HepG2 (cell line): ENCODE measurements around the gene TEX50. TPM values are rescaled to one million over a fixed set of nuclear protein-coding genes. Genes with fewer than 3 reads are reported as not detected.

Experiments
- ATAC-seq: fragments of 200-7000 bp; cut with Tn5 transposase; 3 replicates; pipeline ENCODE4 v1.9.1; 2020; ENCODE audit warnings: mild to moderate bottlenecking, moderate library complexity
- BruUV-seq: library from RNA; stranded (reverse); fragments of 400-500 nt; replicated peaks from 2 replicates; lab custom pipeline; 2021; lab: Mats Ljungman, UMichigan
- CTCF ChIA-PET: fragments of 300-600 bp; formaldehyde crosslinking; extraction: SDS; loops from one replicate; lab custom pipeline; 2021; ENCODE audit warnings: low total read pairs, inconsistent platforms, low intra/inter-chr PET ratio; lab: Yijun Ruan, JAX
- POLR2A ChIA-PET: fragments of 350-600 bp; sonication (Branson Sonifier 250); formaldehyde crosslinking; loops from one replicate; lab custom pipeline; 2020; ENCODE audit warnings: antibody characterized with exemption, inconsistent platforms; lab: Yijun Ruan, JAX
- DNase-seq: peaks from one replicate; pipeline ENCODE4 v3.0.0-alpha.2; 2015; ENCODE audit warnings: low spot score
- FAIRE-seq: peaks from 3 replicates; lab custom pipeline; 2011; peaks lifted over from hg19 to GRCh38; lab: Jason Lieb, UNC
- H2AFZ ChIP-seq: one replicate; pipeline ENCODE4 v1.6.1; 2011; ENCODE audit warnings: low read length, inconsistent platforms
- H3K27ac ChIP-seq: fragments of 300-600 bp; 3 replicates; pipeline ENCODE4 v1.8.0; 2011; ENCODE audit warnings: mixed run types, mild to moderate bottlenecking, mixed read lengths, low read length, inconsistent platforms; ENCODE audit not compliant: insufficient read depth; ENCODE audit errors: extremely low read length
- H3K27me3 ChIP-seq, 2 experiments: fragments of 200-600 bp in 1 of 2; 2 replicates in 1 of 2; 3 replicates in 1 of 2; pipeline versions ENCODE4 v1.6.0 to v1.8.0; 2011; ENCODE audit warnings: low read length in 2 of 2, mild to moderate bottlenecking in 2 of 2, moderate library complexity in 2 of 2, inconsistent platforms in 1 of 2; ENCODE audit not compliant: insufficient read depth in 2 of 2, control insufficient read depth in 1 of 2
- H3K36me3 ChIP-seq, 2 experiments: fragments of 200-600 bp in 1 of 2; replicated peaks in 1 of 2; 2 replicates in 1 of 2; 3 replicates in 1 of 2; pipeline versions ENCODE4 v1.5.1 to v1.8.0; 2011; ENCODE audit warnings: low read length in 2 of 2, inconsistent platforms in 1 of 2; ENCODE audit not compliant: insufficient read depth in 2 of 2, control insufficient read depth in 1 of 2
- H3K4me1 ChIP-seq: 2 replicates; pipeline ENCODE4 v1.5.1; 2012; ENCODE audit warnings: low read length, inconsistent platforms; ENCODE audit not compliant: insufficient read depth
- H3K4me2 ChIP-seq: 2 replicates; pipeline ENCODE4 v1.6.0; 2011; ENCODE audit warnings: low read depth, low read length, inconsistent platforms
- H3K4me3 ChIP-seq, 3 experiments: fragments of 200-600 bp in 1 of 3; sonication (generic), shearing (Covaris generic) in 1 of 3; replicated peaks in 1 of 3; 2 replicates each; pipeline ENCODE4 v1.5.1; 2011 to 2016; ENCODE audit warnings: low read length in 3 of 3, inconsistent platforms in 2 of 3, low read depth in 2 of 3, mild to moderate bottlenecking in 2 of 3, control low read depth in 1 of 3, mixed read lengths in 1 of 3; ENCODE audit not compliant: insufficient read depth in 1 of 3
- H3K79me2 ChIP-seq: one replicate; pipeline ENCODE4 v1.6.1; 2011; ENCODE audit warnings: low read length, inconsistent platforms; ENCODE audit not compliant: insufficient read depth
- H3K9ac ChIP-seq: 2 replicates; pipeline ENCODE4 v1.6.0; 2011; ENCODE audit warnings: mild to moderate bottlenecking, low read depth, low read length, inconsistent platforms; ENCODE audit not compliant: insufficient read depth
- H3K9me3 ChIP-seq: 2 replicates; pipeline ENCODE4 v1.5.1; 2012; ENCODE audit warnings: mild to moderate bottlenecking, low read length
- H4K20me1 ChIP-seq: 2 replicates; pipeline ENCODE4 v1.6.0; 2011; ENCODE audit warnings: inconsistent platforms, mild to moderate bottlenecking, low read length, moderate library complexity; ENCODE audit not compliant: insufficient read depth
- AGO1 ChIP-seq: fragments of 200-400 bp; formaldehyde crosslinking; IDR thresholded peaks from 2 replicates; pipeline ENCODE4 v1.6.1; 2017; ENCODE audit warnings: mild to moderate bottlenecking, low read depth, low read length, moderate library complexity; ENCODE audit not compliant: poor library complexity, severe bottlenecking
- ARHGAP35 ChIP-seq: sonication (generic); formaldehyde crosslinking; IDR thresholded peaks from 2 replicates; pipeline ENCODE4 v1.9.0; 2022; ENCODE audit warnings: mild to moderate bottlenecking, inconsistent platforms, moderate library complexity, missing genetic modification reagents, borderline replicate concordance
- ATRX ChIP-seq: sonication (generic); formaldehyde crosslinking; IDR thresholded peaks from 2 replicates; pipeline ENCODE4 v1.4.0; 2020; ENCODE audit warnings: missing genetic modification reagents, borderline replicate concordance
- EP300 ChIP-seq, 3 experiments: sonication (generic) in 1 of 3; formaldehyde crosslinking in 1 of 3; IDR thresholded peaks; 2 replicates each; pipeline versions ENCODE4 v1.5.1 to v1.6.1; 2011 to 2020; ENCODE audit warnings: low read depth in 2 of 3, low read length in 2 of 3, borderline replicate concordance in 1 of 3, improper control_type of control experiment in 1 of 3, mild to moderate bottlenecking in 1 of 3, missing genetic modification reagents in 1 of 3, moderate library complexity in 1 of 3
- POLR2AphosphoS5 ChIP-seq: IDR thresholded peaks from 2 replicates; pipeline ENCODE4 v1.6.1; 2012; ENCODE audit warnings: low read depth, low read length
- RBM39 ChIP-seq: fragments of 200-400 bp; formaldehyde crosslinking; IDR thresholded peaks from one replicate; pipeline ENCODE4 v1.6.1; 2018; ENCODE audit warnings: antibody characterized with exemption, mild to moderate bottlenecking, low read depth, low read length; ENCODE audit not compliant: poor library complexity, severe bottlenecking
- WGBS: methylation state at CpG from one replicate; pipeline ENCODE4 v1.1.6; 2017; ENCODE audit warnings: low lambda C conversion rate; 5-methylcytosine and 5-hydroxymethylcytosine counted together
- in situ Hi-C: cut with HindIII; loops from 2 replicates; pipeline ENCODE4 v1.10.0; 2017; ENCODE audit warnings: low pct_unique_long_range_greater_than_20kb; ENCODE audit not compliant: extremely low pct_ligation_motif_present
- intact Hi-C: fragments of 100-400 bp; cut with micrococcal nuclease; formaldehyde crosslinking; loops from one replicate; pipeline ENCODE4 v1.10.0; 2022; ENCODE audit not compliant: unreplicated experiment
- polyA plus RNA-seq, 8 experiments: library from polyadenylated mRNA; depleted of rRNA in 3 of 8; stranded (reverse) in 7 of 8; unstranded in 1 of 8; fragments of >200 nt; fragmentation: Illumina TruSeq in 4 of 8; extraction: Trizol in 4 of 8; gene quantifications; 2 replicates each; pipeline versions ENCODE4 v1.2.1 to v1.2.3, GENCODE V29; 2011 to 2016; ENCODE audit warnings: low read depth in 4 of 8, missing spikeins in 1 of 8, mixed read lengths in 1 of 8; ENCODE audit not compliant: insufficient read depth in 1 of 8
- total RNA-seq, 5 experiments: library from RNA; depleted of rRNA; stranded (reverse); fragments of >200 nt; fragmentation: Illumina TruSeq; extraction: Trizol; gene quantifications; 2 replicates each; pipeline ENCODE4 v1.2.3, GENCODE V29; 2016; ENCODE audit warnings: low read depth in 1 of 5
- TF ChIP-seq, protein P1 (sequence below): sonication (generic); formaldehyde crosslinking; IDR thresholded peaks from 2 replicates; pipeline ENCODE4 v1.5.1; 2020; ENCODE audit warnings: mild to moderate bottlenecking, missing genetic modification reagents, borderline replicate concordance
- TF ChIP-seq, protein P2 (sequence below): sonication (generic); formaldehyde crosslinking; IDR thresholded peaks from 2 replicates; pipeline ENCODE4 v1.8.1; 2023; ENCODE audit warnings: missing genetic modification reagents, inconsistent platforms, borderline replicate concordance
- TF ChIP-seq, protein P3 (sequence below): sonication (generic); formaldehyde crosslinking; IDR thresholded peaks from 2 replicates; pipeline ENCODE4 v1.4.0; 2020; ENCODE audit warnings: mild to moderate bottlenecking, missing genetic modification reagents, borderline replicate concordance
- TF ChIP-seq, protein P4 (sequence below): sonication (generic); formaldehyde crosslinking; IDR thresholded peaks from 2 replicates; pipeline ENCODE4 v1.5.1; 2020; ENCODE audit warnings: mild to moderate bottlenecking, moderate library complexity, missing genetic modification reagents

Gene TEX50
- total and polyA plus RNA-seq, 2 of the 13 experiments (the other 11 are each of a cell fraction or from before 2014, with no cell fraction given): not detected

DNA sequence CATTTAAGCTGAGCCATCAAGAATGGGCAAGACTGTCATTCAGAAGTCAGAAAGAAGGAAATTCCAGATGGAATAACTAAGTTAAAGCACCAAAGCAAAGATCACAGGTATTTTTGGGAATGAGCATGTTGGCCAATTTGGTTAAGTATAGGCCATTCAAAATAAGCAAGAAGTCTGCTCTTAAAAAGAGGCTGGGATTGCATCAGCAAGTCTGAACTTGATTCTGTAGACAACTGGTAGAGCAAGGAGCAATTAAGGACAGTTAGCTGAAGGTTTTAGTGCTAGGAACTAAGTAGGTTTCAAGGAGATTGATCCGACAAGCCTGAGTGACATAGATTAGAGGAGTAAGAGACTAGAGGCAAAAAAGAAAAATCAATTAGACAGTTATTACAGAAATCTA, 26.1 kb downstream of the TEX50 start:
- CTCF ChIA-PET: no interaction called here
- no peak overlapping the region for H3K4me3 ChIP-seq
- H3K79me2 ChIP-seq: no peaks in the 10 kb centered on the region
- 0% methylated on average over 1 of the region's 1 CpG for WGBS
- no peak overlapping the region for H2AFZ ChIP-seq
- H3K27me3 ChIP-seq: no peaks in the 10 kb centered on the region
- in situ Hi-C loops (no loop called here), intact Hi-C loops (no loop called here)
- H3K9ac ChIP-seq: no peak overlapping the region
- no peak for FAIRE-seq
- no peaks in the 10 kb centered on the region for H3K4me1 ChIP-seq
- no peaks in the 10 kb centered on the region; the same call in 1 of the 2 replicates for H3K9me3 ChIP-seq
- no TSS peak for BruUV-seq
- H3K27ac ChIP-seq: no peak overlapping the region
- no peak for DNase-seq
- no peaks in the 10 kb centered on the region for H4K20me1 ChIP-seq
- no peaks in the 10 kb centered on the region for H3K36me3 ChIP-seq
- H3K4me2 ChIP-seq: no peak overlapping the region
- POLR2A ChIA-PET: no interaction called here
- ATAC-seq: no peak
- TF ChIP-seq, protein P1, sequence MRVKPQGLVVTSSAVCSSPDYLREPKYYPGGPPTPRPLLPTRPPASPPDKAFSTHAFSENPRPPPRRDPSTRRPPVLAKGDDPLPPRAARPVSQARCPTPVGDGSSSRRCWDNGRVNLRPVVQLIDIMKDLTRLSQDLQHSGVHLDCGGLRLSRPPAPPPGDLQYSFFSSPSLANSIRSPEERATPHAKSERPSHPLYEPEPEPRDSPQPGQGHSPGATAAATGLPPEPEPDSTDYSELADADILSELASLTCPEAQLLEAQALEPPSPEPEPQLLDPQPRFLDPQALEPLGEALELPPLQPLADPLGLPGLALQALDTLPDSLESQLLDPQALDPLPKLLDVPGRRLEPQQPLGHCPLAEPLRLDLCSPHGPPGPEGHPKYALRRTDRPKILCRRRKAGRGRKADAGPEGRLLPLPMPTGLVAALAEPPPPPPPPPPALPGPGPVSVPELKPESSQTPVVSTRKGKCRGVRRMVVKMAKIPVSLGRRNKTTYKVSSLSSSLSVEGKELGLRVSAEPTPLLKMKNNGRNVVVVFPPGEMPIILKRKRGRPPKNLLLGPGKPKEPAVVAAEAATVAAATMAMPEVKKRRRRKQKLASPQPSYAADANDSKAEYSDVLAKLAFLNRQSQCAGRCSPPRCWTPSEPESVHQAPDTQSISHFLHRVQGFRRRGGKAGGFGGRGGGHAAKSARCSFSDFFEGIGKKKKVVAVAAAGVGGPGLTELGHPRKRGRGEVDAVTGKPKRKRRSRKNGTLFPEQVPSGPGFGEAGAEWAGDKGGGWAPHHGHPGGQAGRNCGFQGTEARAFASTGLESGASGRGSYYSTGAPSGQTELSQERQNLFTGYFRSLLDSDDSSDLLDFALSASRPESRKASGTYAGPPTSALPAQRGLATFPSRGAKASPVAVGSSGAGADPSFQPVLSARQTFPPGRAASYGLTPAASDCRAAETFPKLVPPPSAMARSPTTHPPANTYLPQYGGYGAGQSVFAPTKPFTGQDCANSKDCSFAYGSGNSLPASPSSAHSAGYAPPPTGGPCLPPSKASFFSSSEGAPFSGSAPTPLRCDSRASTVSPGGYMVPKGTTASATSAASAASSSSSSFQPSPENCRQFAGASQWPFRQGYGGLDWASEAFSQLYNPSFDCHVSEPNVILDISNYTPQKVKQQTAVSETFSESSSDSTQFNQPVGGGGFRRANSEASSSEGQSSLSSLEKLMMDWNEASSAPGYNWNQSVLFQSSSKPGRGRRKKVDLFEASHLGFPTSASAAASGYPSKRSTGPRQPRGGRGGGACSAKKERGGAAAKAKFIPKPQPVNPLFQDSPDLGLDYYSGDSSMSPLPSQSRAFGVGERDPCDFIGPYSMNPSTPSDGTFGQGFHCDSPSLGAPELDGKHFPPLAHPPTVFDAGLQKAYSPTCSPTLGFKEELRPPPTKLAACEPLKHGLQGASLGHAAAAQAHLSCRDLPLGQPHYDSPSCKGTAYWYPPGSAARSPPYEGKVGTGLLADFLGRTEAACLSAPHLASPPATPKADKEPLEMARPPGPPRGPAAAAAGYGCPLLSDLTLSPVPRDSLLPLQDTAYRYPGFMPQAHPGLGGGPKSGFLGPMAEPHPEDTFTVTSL (CRISPR knock-in tag): no peak
- TF ChIP-seq RBM39 (no peak), ATRX (no peak), ARHGAP35 (CRISPR knock-in tag) (no peak), POLR2AphosphoS5 (no peak), AGO1 (no peak), EP300 (IDR thresholded peaks at IDR 0.05; ENCODE audit: low read depth in 2 of 2, low read length in 2 of 2) (no peak), EP300 (CRISPR knock-in tag; IDR thresholded peaks at IDR 0.05; ENCODE audit: borderline replicate concordance) (no peak)
- TF ChIP-seq, protein P2, sequence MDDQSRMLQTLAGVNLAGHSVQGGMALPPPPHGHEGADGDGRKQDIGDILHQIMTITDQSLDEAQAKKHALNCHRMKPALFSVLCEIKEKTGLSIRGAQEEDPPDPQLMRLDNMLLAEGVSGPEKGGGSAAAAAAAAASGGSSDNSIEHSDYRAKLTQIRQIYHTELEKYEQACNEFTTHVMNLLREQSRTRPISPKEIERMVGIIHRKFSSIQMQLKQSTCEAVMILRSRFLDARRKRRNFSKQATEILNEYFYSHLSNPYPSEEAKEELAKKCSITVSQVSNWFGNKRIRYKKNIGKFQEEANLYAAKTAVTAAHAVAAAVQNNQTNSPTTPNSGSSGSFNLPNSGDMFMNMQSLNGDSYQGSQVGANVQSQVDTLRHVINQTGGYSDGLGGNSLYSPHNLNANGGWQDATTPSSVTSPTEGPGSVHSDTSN (CRISPR knock-in tag): no peak
- TF ChIP-seq, protein P3, sequence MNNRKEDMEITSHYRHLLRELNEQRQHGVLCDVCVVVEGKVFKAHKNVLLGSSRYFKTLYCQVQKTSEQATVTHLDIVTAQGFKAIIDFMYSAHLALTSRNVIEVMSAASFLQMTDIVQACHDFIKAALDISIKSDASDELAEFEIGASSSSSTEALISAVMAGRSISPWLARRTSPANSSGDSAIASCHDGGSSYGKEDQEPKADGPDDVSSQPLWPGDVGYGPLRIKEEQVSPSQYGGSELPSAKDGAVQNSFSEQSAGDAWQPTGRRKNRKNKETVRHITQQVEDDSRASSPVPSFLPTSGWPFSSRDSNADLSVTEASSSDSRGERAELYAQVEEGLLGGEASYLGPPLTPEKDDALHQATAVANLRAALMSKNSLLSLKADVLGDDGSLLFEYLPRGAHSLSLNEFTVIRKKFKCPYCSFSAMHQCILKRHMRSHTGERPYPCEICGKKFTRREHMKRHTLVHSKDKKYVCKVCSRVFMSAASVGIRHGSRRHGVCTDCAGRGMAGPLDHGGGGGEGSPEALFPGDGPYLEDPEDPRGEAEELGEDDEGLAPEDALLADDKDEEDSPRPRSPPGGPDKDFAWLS (CRISPR knock-in tag): no peak
- TF ChIP-seq, protein P4, sequence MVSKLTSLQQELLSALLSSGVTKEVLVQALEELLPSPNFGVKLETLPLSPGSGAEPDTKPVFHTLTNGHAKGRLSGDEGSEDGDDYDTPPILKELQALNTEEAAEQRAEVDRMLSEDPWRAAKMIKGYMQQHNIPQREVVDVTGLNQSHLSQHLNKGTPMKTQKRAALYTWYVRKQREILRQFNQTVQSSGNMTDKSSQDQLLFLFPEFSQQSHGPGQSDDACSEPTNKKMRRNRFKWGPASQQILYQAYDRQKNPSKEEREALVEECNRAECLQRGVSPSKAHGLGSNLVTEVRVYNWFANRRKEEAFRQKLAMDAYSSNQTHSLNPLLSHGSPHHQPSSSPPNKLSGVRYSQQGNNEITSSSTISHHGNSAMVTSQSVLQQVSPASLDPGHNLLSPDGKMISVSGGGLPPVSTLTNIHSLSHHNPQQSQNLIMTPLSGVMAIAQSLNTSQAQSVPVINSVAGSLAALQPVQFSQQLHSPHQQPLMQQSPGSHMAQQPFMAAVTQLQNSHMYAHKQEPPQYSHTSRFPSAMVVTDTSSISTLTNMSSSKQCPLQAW (CRISPR knock-in tag): no peak
